ENCODE results near the gene RPS15. TPM values are rescaled to one million over a fixed set of nuclear protein-coding genes. Genes with fewer than 3 reads are reported as not detected.
"Not testable (repeated sequence)": the region's sequence is repeated elsewhere in the genome, so short reads cannot be mapped to it uniquely, and the experiment has no call there.

The RPS15 gene
- total RNA-seq, 1 donor from 2014 or later = 753 TPM

- intact Hi-C loops (cut with DNase I) = no loop called here
- DNase-seq (ENCODE audit: low spot score) (no peak), ATAC-seq (no peak)
Observed at GRCh38 chr19:1416014-1416841, 22.0 kb upstream of the RPS15 start.

GRCh38 chr19:1417145-1417544 is 21.1 kb upstream of the RPS15 start:
- no peak for DNase-seq (ENCODE audit: low spot score)
- intact Hi-C loops (cut with DNase I) = no loop called here
- peak; percentile 18 for ATAC-seq

GRCh38 chr19:1417681-1418495 is 20.3 kb upstream of the RPS15 start:
- no peak for ATAC-seq
- no peak for DNase-seq (ENCODE audit: low spot score)
- intact Hi-C loops (cut with DNase I) = no loop called here

GRCh38 chr19:1418496-1418775 is 19.8 kb upstream of the RPS15 start:
- ATAC-seq (no peak), DNase-seq (ENCODE audit: low spot score) (no peak)
- intact Hi-C loops (cut with DNase I) = no loop called here

GRCh38 chr19:1418951-1419738 is 19.1 kb upstream of the RPS15 start:
- intact Hi-C loops (cut with DNase I) = no loop called here
- DNase-seq (ENCODE audit: low spot score) (no peak), ATAC-seq (no peak)

GRCh38 chr19:1420085-1420484 is 18.1 kb upstream of the RPS15 start:
- ATAC-seq; intact Hi-C loops (cut with DNase I): not testable (repeated sequence)

GRCh38 chr19:1420590-1420989 is 17.6 kb upstream of the RPS15 start:
- intact Hi-C loops (cut with DNase I) = no loop called here
- DNase-seq (ENCODE audit: low spot score) = no peak
- ATAC-seq = no peak

More at GRCh38 chr19:1420085-1420484, 18.1 kb upstream of the RPS15 start:
- not testable (repeated sequence) for DNase-seq (ENCODE audit: low spot score)

- intact Hi-C loops (cut with DNase I) = no loop called here
- ATAC-seq = no peak
- no peak for DNase-seq (ENCODE audit: low spot score)
Observed at GRCh38 chr19:1421218-1421957, 16.8 kb upstream of the RPS15 start.

GRCh38 chr19:1421958-1422305 is 16.3 kb upstream of the RPS15 start:
- no peak for DNase-seq (ENCODE audit: low spot score)
- ATAC-seq = peak; percentile 16
- intact Hi-C loops (cut with DNase I) = no loop called here

GRCh38 chr19:1422360-1422759 is 15.8 kb upstream of the RPS15 start:
- intact Hi-C loops (cut with DNase I) = no loop called here

GRCh38 chr19:1422943-1423342 is 15.3 kb upstream of the RPS15 start:
- ATAC-seq = no peak
- no peak for DNase-seq (ENCODE audit: low spot score)
- intact Hi-C loops (cut with DNase I) = no loop called here

More at GRCh38 chr19:1422360-1422759, 15.8 kb upstream of the RPS15 start:
- no peak for ATAC-seq
- DNase-seq (ENCODE audit: low spot score) = no peak

GRCh38 chr19:1423436-1424191 is 14.6 kb upstream of the RPS15 start:
- DNase-seq (ENCODE audit: low spot score) (no peak), ATAC-seq (no peak)
- intact Hi-C loops (cut with DNase I) = no loop called here

GRCh38 chr19:1424192-1424955 is 13.8 kb upstream of the RPS15 start:
- DNase-seq (ENCODE audit: low spot score) (no peak), ATAC-seq (no peak)
- intact Hi-C loops (cut with DNase I) = no loop called here

GRCh38 chr19:1425102-1425837 is 12.9 kb upstream of the RPS15 start:
- ATAC-seq (no peak), DNase-seq (ENCODE audit: low spot score) (no peak)
- intact Hi-C loops (cut with DNase I) = no loop called here

- no peak for ATAC-seq
Observed at GRCh38 chr19:1425902-1426301, 12.3 kb upstream of the RPS15 start.

GRCh38 chr19:1426736-1427135 is 11.5 kb upstream of the RPS15 start:
- DNase-seq (ENCODE audit: low spot score) = no peak
- no peak for ATAC-seq
- intact Hi-C loops (cut with DNase I) = no loop called here

More at GRCh38 chr19:1425902-1426301, 12.3 kb upstream of the RPS15 start:
- no peak for DNase-seq (ENCODE audit: low spot score)
- intact Hi-C loops (cut with DNase I) = no loop called here

Data from sciatic nerve (tissue), 2 donors.